ENCODE measurements around the gene ARID1A.
"Not testable (repeated sequence)": the region's sequence is repeated elsewhere in the genome, so short reads cannot be mapped to it uniquely, and the experiment has no call there.

The ARID1A gene

GRCh38 chr1:26787706-26788514 is 92.1 kb downstream of the ARID1A start, which contains the start of gene PIGV:
Gene PIGV (plus strand): TSS chr1:26787950. CDS start chr1:26790816, 2,866 bp downstream.
- peak; percentile 15; the same call in 1 of the 2 replicates for TF ChIP-seq POLR2A (IDR thresholded peaks at IDR 0.05; ENCODE audit: low read depth, low read length)
- FAIRE-seq = no peak
- DNase-seq (ENCODE audit: insufficient read length, low spot score) = no peak

GRCh38 chr1:26788515-26788785 is 92.6 kb downstream of the ARID1A start:
- no peak for DNase-seq (ENCODE audit: insufficient read length, low spot score)

GRCh38 chr1:26788836-26789611 is 93.2 kb downstream of the ARID1A start:
- no peak for TF ChIP-seq POLR2A (IDR thresholded peaks at IDR 0.05; ENCODE audit: low read depth, low read length)
- no peak for DNase-seq (ENCODE audit: insufficient read length, low spot score)
- FAIRE-seq = peak; percentile 65

More at GRCh38 chr1:26788515-26788785, 92.6 kb downstream of the ARID1A start:
- TF ChIP-seq POLR2A (IDR thresholded peaks at IDR 0.05; ENCODE audit: low read depth, low read length) = no peak
- FAIRE-seq = no peak

- no peak for FAIRE-seq
- TF ChIP-seq POLR2A (IDR thresholded peaks at IDR 0.05; ENCODE audit: low read depth, low read length) = no peak
These were observed 93.7 kb downstream of the ARID1A start for GRCh38 chr1:26789612-26789865.

GRCh38 chr1:26789931-26790330 is 94.1 kb downstream of the ARID1A start:
- TF ChIP-seq POLR2A (IDR thresholded peaks at IDR 0.05; ENCODE audit: low read depth, low read length) = no peak
- DNase-seq (ENCODE audit: insufficient read length, low spot score) (no peak), FAIRE-seq (no peak)

More at GRCh38 chr1:26789612-26789865, 93.7 kb downstream of the ARID1A start:
- no peak for DNase-seq (ENCODE audit: insufficient read length, low spot score)

GRCh38 chr1:26790551-26790953 is 94.7 kb downstream of the ARID1A start:
- no peak for DNase-seq (ENCODE audit: insufficient read length, low spot score)
- TF ChIP-seq POLR2A (IDR thresholded peaks at IDR 0.05; ENCODE audit: low read depth, low read length) = no peak
- FAIRE-seq = no peak

- FAIRE-seq (no peak), DNase-seq (ENCODE audit: insufficient read length, low spot score) (no peak)
- no peak for TF ChIP-seq POLR2A (IDR thresholded peaks at IDR 0.05; ENCODE audit: low read depth, low read length)
These were observed 95.3 kb downstream of the ARID1A start for GRCh38 chr1:26791148-26791547.

- DNase-seq (ENCODE audit: insufficient read length, low spot score) = no peak
- no peak for FAIRE-seq
- no peak for TF ChIP-seq POLR2A (IDR thresholded peaks at IDR 0.05; ENCODE audit: low read depth, low read length)
These were observed 95.8 kb downstream of the ARID1A start for GRCh38 chr1:26791626-26792025.

- no peak for TF ChIP-seq POLR2A (IDR thresholded peaks at IDR 0.05; ENCODE audit: low read depth, low read length)
- DNase-seq (ENCODE audit: insufficient read length, low spot score) (no peak), FAIRE-seq (no peak)
These were observed 97.1 kb downstream of the ARID1A start for GRCh38 chr1:26792924-26793323.

- DNase-seq (ENCODE audit: insufficient read length, low spot score) (no peak), FAIRE-seq (no peak)
- TF ChIP-seq POLR2A (IDR thresholded peaks at IDR 0.05; ENCODE audit: low read depth, low read length) = no peak
These were observed 98.6 kb downstream of the ARID1A start for GRCh38 chr1:26794391-26794790.

GRCh38 chr1:26797627-26798026 is 101.8 kb downstream of the ARID1A start:
- no peak for TF ChIP-seq POLR2A (IDR thresholded peaks at IDR 0.05; ENCODE audit: low read depth, low read length)
- no peak for DNase-seq (ENCODE audit: insufficient read length, low spot score)
- no peak for FAIRE-seq

GRCh38 chr1:26799479-26800142 is 103.8 kb downstream of the ARID1A start:
- no peak for TF ChIP-seq POLR2A (IDR thresholded peaks at IDR 0.05; ENCODE audit: low read depth, low read length)
- DNase-seq (ENCODE audit: insufficient read length, low spot score) (peak; percentile 59), FAIRE-seq (peak; percentile 92)

GRCh38 chr1:26803932-26804331 is 108.1 kb downstream of the ARID1A start:
- DNase-seq (ENCODE audit: insufficient read length, low spot score); FAIRE-seq: not testable (repeated sequence)

GRCh38 chr1:26810105-26810504 is 114.3 kb downstream of the ARID1A start:
- DNase-seq (ENCODE audit: insufficient read length, low spot score) = not testable (repeated sequence)
- peak; percentile 67 for FAIRE-seq

Measured in H54 (cell line).